Fibroblast of skin of scalp (primary cell): ENCODE data around the gene CD22.

Experiments
- DNase-seq: peaks from one replicate; pipeline ENCODE4 v3.0.0-alpha.2; 2013

The CD22 gene

DNA sequence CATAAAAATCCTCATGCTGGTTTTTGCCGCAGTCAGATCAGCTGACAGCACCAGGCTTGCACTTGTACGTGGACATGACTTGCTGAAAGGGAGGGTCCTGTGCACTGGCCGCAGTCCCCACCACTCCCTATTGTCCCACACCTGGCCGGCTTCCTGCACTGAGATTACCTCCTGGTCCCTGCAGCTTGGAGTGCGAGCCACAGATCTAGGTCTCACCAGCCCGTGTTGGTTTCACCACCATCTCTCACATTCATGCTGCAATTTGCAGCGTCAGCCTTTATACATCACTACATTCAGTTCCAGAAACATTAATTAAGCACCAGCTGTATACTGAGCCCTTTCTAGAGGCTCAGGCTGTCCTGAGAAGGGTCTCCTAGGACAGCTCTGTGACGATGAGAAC, 15.0 kb upstream of the CD22 start:
- DNase-seq: no peak

GRCh38 chr19:35314858-35315470, 14.0 kb upstream of the CD22 start:
- no peak for DNase-seq

GRCh38 chr19:35315883-35316282, 13.1 kb upstream of the CD22 start:
- DNase-seq: no peak

DNA sequence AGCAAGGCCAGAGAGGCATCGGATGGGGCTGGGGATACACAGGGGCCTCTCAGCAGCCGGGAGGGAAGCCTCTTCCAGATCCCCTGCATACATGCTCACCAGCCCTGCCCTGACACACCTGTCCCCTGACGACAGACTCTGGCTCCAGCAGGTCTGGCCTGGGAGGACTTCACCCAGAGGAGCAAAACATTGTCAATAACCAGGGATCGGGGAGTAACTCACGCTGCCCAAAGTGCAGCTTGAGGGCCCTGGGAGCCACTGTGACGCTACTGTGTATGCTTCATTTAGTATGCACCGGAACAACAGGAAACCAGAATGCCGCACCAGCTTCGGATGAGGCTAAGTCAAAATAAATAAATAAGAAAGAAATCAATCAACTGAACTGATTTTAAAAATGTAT, 12.4 kb upstream of the CD22 start:
- no peak for DNase-seq

DNA sequence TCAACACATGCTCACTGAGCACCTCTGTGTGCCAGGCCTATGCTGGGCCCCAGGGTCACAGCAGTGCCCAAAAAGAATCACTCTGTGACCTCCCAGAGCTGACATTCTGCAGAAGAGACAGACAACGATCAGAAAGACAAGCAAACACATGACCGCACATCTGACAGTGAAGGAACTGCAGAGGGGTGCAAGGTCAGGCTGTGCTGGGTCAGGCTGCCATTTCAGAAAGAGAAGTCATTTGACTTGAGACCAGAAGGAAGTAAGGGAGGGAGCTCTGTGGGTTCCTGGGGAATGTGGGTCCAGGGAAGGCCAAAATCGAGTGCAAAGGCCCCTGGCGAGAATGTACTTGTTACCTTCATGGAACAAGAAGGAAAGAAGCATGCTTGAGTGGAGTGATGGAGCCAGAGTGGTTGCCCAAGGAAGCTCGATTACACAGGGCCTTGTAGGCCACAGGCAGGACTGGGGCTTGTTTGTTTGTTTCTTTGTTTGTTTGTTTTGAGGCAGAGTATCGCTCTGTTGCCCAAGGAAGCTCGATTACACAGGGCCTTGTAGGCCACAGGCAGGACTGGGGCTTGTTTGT, 11.4 kb upstream of the CD22 start:
- DNase-seq: no peak

DNA sequence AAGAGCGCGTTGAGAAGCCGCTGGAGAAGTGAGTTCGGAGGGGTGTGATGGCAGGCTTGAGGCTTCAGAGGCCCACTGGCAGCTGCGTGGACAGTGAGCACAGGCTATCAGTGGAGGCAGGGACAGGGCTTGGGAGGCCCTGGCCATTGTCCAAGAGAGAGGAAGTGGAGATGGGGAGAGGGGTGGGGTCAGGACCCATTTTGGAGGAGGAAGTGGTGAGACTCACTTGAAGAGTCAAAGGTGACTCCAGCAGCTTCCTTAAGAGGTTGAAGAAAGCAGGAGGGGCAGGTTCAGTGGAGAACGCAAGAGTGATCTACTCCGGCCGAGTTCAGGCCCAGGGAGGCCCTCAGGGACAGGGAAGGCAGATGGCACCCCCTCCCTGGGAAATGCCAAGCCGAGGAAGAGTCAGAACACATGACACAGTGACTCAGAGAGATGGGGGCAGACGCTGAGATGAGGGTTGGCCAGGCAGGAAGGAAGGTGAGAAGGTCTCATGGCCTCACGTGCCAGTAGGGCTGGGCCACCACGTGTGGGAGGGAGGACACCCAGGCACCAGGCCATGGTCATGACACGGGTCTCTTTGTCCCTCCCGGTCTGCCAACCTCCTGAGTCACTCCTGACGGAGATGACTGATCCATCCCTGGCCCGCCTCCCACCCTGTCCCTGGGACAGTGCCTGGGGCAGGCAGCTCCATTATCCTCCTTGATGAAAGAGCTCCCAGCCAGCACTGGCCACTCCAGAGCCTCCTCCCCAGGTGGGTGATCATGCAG, 10.1 kb upstream of the CD22 start:
- DNase-seq: peak; percentile 29

DNA sequence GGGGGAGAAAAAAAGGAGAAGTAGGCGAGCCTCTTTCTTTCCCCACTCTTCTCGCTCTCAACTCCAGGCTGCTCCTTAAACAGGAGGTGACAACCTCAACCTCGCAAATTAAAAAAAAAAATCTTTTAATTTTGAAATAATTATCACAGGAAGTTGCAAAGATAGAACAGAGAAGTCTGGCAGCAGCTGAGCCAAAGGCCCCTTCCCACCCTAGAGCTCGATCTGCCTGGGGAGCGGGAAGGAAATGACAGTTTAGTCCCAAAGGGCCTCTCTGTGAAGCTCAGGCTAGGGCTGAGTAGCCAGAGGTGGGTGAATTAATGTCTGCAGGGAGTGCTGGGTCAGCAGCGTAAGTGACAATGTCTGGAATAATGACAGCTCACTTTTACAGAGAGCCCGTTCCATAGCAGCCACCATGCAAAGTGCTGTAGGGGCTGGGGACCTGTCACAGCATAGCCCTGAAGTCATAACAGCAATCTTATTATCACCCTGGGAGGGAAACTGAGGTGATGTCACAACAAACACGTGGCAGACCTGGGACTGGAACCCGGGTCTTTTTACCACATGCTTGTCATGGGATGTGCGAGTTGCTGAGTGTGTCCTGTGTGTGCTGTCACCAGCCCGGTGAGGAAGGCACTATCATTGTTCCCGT, 8.8 kb upstream of the CD22 start:
- DNase-seq: no peak

DNA sequence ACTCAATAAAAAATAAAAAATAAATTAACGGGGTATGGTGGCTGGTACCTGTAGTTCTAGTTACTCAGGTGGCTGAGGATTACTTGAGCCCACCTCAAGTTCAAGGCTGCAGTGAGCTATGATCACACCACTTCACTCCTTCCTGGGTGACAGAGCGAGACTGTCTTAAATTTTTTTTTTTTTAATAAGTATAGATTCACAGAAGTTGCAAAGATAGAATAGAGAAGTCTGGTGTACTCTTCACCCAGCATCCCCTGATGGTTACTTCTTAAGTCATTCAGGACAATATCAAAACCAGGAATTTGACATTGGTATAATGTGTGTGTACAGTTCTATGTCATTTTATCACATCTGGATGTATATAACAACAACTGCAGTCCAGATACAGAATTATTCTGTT, 7.7 kb upstream of the CD22 start:
- no peak for DNase-seq

DNA sequence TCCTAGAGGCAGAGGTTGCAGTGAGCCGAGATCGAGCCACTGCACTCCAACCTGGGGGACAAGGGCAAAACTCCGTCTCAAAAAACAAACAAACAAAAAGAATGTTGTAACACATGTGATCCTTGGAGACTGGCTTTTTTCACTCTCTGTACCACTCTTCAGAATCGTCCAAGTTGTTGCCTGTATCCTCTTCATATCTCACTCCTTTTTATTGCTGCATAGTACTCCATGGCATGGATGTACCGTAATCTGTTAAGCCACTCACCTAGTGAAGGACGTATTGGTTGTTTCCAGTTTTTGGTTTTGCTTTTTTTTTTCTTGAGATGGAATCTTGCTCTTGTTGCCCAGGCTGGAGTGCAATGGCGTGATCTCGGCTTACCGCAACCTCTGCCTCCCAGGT, 7.0 kb upstream of the CD22 start:
- no peak for DNase-seq

DNA sequence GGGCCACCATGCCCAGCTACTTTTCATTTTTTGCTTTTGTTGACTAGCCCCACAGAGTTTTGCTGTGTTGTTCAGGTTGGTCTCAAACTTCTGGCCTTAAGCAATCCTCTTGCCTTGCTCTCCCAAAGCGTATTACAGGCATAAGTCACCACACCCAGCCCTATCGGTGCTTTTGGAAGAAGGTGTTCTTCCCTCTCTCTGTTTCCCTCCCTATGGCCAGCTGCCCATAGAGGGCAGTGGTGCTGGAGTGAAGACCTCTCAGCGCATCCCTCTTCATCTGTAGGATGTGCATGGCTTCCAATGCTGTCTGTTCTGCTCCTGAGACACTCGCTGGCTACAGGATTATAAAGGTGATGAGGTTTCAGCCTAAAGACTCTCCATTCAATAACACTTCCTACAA, 1.3 kb upstream of the CD22 start:
- DNase-seq: no peak

GRCh38 chr19:35329323-35329722, 336 bp downstream of the CD22 start:
- DNase-seq: no peak

DNA sequence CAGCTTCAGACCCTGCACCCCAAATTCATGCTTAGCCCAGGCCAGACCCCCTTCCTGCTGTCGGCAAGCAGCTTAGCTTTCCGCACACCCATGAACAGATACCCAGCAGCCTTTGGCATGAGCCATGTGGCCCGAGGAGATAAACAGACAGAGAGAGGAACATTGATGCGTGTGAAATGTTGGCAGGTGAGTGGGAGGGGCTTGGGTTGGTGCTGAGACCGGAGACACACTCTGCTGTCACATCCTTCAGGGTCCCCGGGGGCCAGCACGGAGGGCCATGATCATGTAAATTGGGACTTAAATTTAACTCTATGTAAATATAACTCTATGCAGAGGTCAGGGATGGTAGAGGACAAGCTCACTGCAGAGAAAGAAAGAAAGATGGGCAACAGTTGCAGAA, 1.5 kb downstream of the CD22 start:
- no peak for DNase-seq

DNA sequence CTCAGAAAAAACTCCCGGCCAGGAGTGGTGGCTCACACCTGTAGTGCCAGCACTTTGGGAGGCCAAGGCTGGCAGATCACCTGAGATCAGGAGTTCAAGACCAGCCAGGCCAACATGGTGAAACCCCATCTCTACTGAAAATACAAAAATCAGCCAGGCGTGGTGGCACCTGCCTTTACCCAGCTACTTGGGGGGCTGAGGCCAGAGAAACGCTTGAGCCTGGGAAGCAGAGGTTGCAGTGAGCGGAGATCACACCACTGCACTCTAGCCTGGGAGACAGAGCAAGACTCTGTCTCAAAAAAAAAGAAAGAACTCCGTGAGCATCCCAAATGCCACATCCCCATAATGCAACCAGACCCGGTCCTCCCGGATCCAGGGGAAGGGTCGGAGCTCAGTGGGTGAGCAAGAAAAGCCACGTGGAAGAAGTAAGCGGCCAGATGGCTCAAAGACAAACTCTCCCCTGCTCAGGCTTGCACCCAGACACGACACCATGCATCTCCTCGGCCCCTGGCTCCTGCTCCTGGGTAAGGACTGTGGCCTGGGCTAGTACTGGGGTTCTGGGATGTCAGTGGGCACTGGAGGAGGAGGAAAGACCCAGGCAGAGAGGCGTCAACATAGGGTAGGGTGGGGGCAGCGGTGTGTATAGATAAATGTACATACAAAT, 2.7 kb downstream of the CD22 start:
- no peak for DNase-seq

GRCh38 chr19:35332817-35333216, 3.8 kb downstream of the CD22 start:
- DNase-seq: no peak

GRCh38 chr19:35334144-35334753, 5.3 kb downstream of the CD22 start:
- no peak for DNase-seq

GRCh38 chr19:35336166-35336955, 7.4 kb downstream of the CD22 start:
- DNase-seq: no peak

- DNase-seq: no peak
These were observed 8.4 kb downstream of the CD22 start for GRCh38 chr19:35337097-35337983.

DNA sequence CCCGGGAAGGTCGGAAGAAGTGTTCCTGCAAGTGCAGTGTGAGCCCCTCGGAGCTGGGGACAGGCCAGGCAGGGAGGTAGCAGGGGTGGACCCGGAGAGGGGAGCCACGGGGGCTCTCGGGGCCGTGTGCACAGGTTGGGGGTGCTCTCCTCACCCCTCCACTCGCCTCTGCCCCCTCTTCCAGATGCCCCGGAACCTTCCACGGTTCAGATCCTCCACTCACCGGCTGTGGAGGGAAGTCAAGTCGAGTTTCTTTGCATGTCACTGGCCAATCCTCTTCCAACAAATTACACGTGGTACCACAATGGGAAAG, 9.0 kb downstream of the CD22 start:
- DNase-seq: no peak

DNA sequence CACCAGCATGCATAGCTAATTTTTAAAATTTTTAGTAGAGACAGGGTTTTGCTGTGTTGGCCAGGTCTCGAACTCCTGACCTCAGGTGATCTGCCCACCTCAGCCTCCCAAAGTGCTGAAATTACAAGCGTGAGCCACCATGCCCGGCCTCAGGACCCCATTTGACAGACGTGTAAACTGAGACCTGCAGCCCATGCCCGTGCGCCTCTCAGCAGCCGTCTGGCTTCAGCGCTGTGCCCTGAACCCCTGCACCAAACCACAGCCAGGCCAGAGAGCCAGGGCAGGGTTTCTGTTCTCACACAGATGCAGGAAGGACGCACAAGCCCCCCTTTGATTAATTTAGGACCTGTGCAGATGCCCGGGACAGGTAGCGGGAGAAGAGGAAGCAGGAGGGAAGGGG, 11.4 kb downstream of the CD22 start:
- DNase-seq: no peak

DNA sequence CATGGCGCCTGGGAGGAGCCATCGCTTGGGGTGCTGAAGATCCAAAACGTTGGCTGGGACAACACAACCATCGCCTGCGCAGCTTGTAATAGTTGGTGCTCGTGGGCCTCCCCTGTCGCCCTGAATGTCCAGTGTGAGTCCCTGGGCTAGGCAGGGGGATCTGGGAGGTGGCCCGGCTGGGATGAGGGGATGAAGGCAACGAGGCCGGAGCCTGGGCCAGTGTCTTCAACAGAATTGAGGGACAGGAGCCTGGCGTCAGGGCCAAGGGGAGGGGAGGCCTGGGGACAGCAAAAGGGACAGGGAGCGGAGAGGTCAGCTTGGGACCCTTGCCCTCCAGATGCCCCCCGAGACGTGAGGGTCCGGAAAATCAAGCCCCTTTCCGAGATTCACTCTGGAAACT, 12.0 kb downstream of the CD22 start:
- no peak for DNase-seq
